SK-N-SH (cell line): ENCODE measurements around the gene MAU2. TPM values are rescaled to one million over a fixed set of nuclear protein-coding genes. Genes with fewer than 3 reads are reported as not detected.

Source experiments
- CTCF ChIA-PET: fragments of 300-600, 350-600 bp; formaldehyde crosslinking; extraction: SDS; loops from one replicate; lab custom pipeline; 2021; lab: Yijun Ruan, JAX
- POLR2A ChIA-PET: fragments of 350-600 bp; sonication (Branson Sonifier 250); formaldehyde crosslinking; extraction: SDS; loops from one replicate; lab custom pipeline; 2020; ENCODE audit warnings: antibody characterized with exemption, inconsistent platforms; lab: Yijun Ruan, JAX
- DNase-seq: peaks from one replicate; pipeline ENCODE4 v3.0.0; 2012
- H2AFZ ChIP-seq: fragments of 200-600 bp; sonication (generic); 2 replicates; pipeline ENCODE4 v1.8.1; 2016; ENCODE audit warnings: antibody characterized with exemption, mild to moderate bottlenecking, low read depth
- H3F3A ChIP-seq: fragments of 200-600 bp; sonication (generic); replicated peaks from 2 replicates; pipeline ENCODE3; 2016; ENCODE audit warnings: antibody characterized with exemption, mild to moderate bottlenecking; ENCODE audit not compliant: insufficient read depth
- H3K27ac ChIP-seq, 2 experiments: fragments of 200-500 bp in 1 of 2; fragments of 200-600 bp in 1 of 2; sonication (Bioruptor generic) in 1 of 2; sonication (generic), shearing (Covaris generic) in 1 of 2; 2 replicates each; pipeline versions ENCODE4 v1.5.1 to v1.6.1; 2014 to 2016; ENCODE audit warnings: low read depth in 2 of 2, inconsistent platforms in 1 of 2, low read length in 1 of 2, mild to moderate bottlenecking in 1 of 2, mixed read lengths in 1 of 2
- H3K27me3 ChIP-seq: fragments of 200-600 bp; sonication (generic), shearing (Covaris generic); 2 replicates; pipeline ENCODE4 v1.6.1; 2016; ENCODE audit warnings: mixed run types; ENCODE audit not compliant: insufficient read depth
- H3K36me3 ChIP-seq, 2 experiments: fragments of 200-500 bp in 1 of 2; fragments of 200-600 bp in 1 of 2; sonication (Bioruptor generic) in 1 of 2; sonication (generic) in 1 of 2; replicated peaks in 1 of 2; 2 replicates each; pipeline versions ENCODE3 to v1.5.1; 2014 to 2016; ENCODE audit warnings: low read length in 1 of 2, mild to moderate bottlenecking in 1 of 2; ENCODE audit not compliant: insufficient read depth in 2 of 2, control insufficient read depth in 1 of 2
- H3K4me1 ChIP-seq, 2 experiments: fragments of 200-500 bp in 1 of 2; fragments of 200-600 bp in 1 of 2; sonication (Bioruptor generic) in 1 of 2; sonication (generic), shearing (Covaris generic) in 1 of 2; 2 replicates each; pipeline versions ENCODE4 v1.5.1 to v1.6.1; 2014 to 2016; ENCODE audit warnings: low read depth in 1 of 2, low read length in 1 of 2, mixed run types in 1 of 2; ENCODE audit not compliant: insufficient read depth in 2 of 2, control insufficient read depth in 1 of 2
- H3K4me2 ChIP-seq: fragments of 200-600 bp; sonication (generic), shearing (Covaris generic); 2 replicates; pipeline ENCODE4 v1.6.1; 2017; ENCODE audit warnings: mixed run types
- H3K4me3 ChIP-seq, 2 experiments: fragments of 200-500 bp in 1 of 2; fragments of 200-600 bp in 1 of 2; sonication (Bioruptor generic) in 1 of 2; sonication (generic), shearing (Covaris generic) in 1 of 2; 2 replicates each; pipeline versions ENCODE4 v1.5.1 to v1.8.1; 2014 to 2016; ENCODE audit warnings: low read depth in 2 of 2, inconsistent platforms in 1 of 2, low read length in 1 of 2, mild to moderate bottlenecking in 1 of 2, mixed read lengths in 1 of 2, moderate library complexity in 1 of 2
- H3K79me2 ChIP-seq: fragments of 200-600 bp; sonication (generic); 2 replicates; pipeline ENCODE4 v1.8.1; 2017; ENCODE audit warnings: mild to moderate bottlenecking; ENCODE audit not compliant: insufficient read depth
- H3K9ac ChIP-seq: fragments of 200-600 bp; sonication (generic); 2 replicates; pipeline ENCODE4 v1.6.1; 2017; ENCODE audit warnings: mixed run types
- H3K9me2 ChIP-seq: fragments of 200-600 bp; sonication (generic); 2 replicates; pipeline ENCODE4 v1.6.1; 2017; ENCODE audit warnings: mixed run types
- H3K9me3 ChIP-seq: fragments of 200-600 bp; sonication (generic); 2 replicates; pipeline ENCODE4 v1.6.1; 2017; ENCODE audit warnings: mixed run types, mild to moderate bottlenecking, moderate library complexity
- H4K20me1 ChIP-seq: fragments of 200-600 bp; sonication (generic); 2 replicates; pipeline ENCODE4 v1.6.1; 2017; ENCODE audit warnings: mild to moderate bottlenecking, mixed run types; ENCODE audit not compliant: insufficient read depth
- CHD2 ChIP-seq: fragments of 150-350 bp; IDR thresholded peaks from 2 replicates; pipeline ENCODE4 v1.6.1; 2018; ENCODE audit warnings: low read length; ENCODE audit not compliant: partially characterized antibody
- ELF1 ChIP-seq: IDR thresholded peaks from 2 replicates; pipeline ENCODE4 v1.4.0; 2012
- FOXJ3 ChIP-seq: sonication (generic); formaldehyde crosslinking; IDR thresholded peaks from 2 replicates; pipeline ENCODE4 v1.5.1; 2020; ENCODE audit warnings: mild to moderate bottlenecking, missing genetic modification reagents
- FOXM1 ChIP-seq: IDR thresholded peaks from 2 replicates; pipeline ENCODE4 v1.4.0; 2012; ENCODE audit warnings: low read depth, mild to moderate bottlenecking
- GATA2 ChIP-seq: sonication (generic); formaldehyde crosslinking; IDR thresholded peaks from 2 replicates; pipeline ENCODE4 v1.5.0; 2020; ENCODE audit warnings: mild to moderate bottlenecking, missing genetic modification reagents
- MEF2A ChIP-seq: IDR thresholded peaks from 2 replicates; pipeline ENCODE4 v1.4.0; 2012; ENCODE audit warnings: low read depth, borderline replicate concordance
- MXI1 ChIP-seq: IDR thresholded peaks from 2 replicates; pipeline ENCODE4 v1.6.1; 2012; ENCODE audit warnings: mild to moderate bottlenecking, low read depth, low read length, improper control_type of control experiment
- NFIC ChIP-seq: IDR thresholded peaks from 2 replicates; pipeline ENCODE4 v1.4.0; 2012; ENCODE audit warnings: borderline replicate concordance
- NRF1 ChIP-seq: IDR thresholded peaks from 2 replicates; pipeline ENCODE4 v1.6.1; 2012; ENCODE audit warnings: low read depth, mild to moderate bottlenecking, low read length
- PBX3 ChIP-seq: IDR thresholded peaks from 2 replicates; pipeline ENCODE4; 2012
- POLR2AphosphoS5 ChIP-seq: IDR thresholded peaks from 2 replicates; pipeline ENCODE4 v1.6.1; 2012; ENCODE audit warnings: low read depth, low read length
- RAD21 ChIP-seq: IDR thresholded peaks from 2 replicates; pipeline ENCODE4 v1.6.1; 2012; ENCODE audit warnings: mild to moderate bottlenecking, low read length
- RCOR1 ChIP-seq: fragments of 150-350 bp; IDR thresholded peaks from 2 replicates; pipeline ENCODE4 v1.6.1; 2017; ENCODE audit warnings: antibody characterized with exemption, low read length
- RFX5 ChIP-seq: IDR thresholded peaks from 2 replicates; pipeline ENCODE4 v1.6.1; 2012; ENCODE audit warnings: mild to moderate bottlenecking, improper control_type of control experiment, low read length
- SIN3A ChIP-seq: IDR thresholded peaks from 2 replicates; pipeline ENCODE4 v1.6.1; 2012; ENCODE audit warnings: low read depth, mild to moderate bottlenecking, low read length, moderate library complexity, borderline replicate concordance
- TEAD4 ChIP-seq: IDR thresholded peaks from 2 replicates; pipeline ENCODE4 v1.4.0; 2012; ENCODE audit warnings: mild to moderate bottlenecking, borderline replicate concordance; ENCODE audit not compliant: insufficient read depth
- USF1 ChIP-seq: IDR thresholded peaks from 2 replicates; pipeline ENCODE4 v1.4.0; 2012; ENCODE audit warnings: low read depth, borderline replicate concordance
- WGBS: methylation state at CpG from one replicate; pipeline ENCODE4 v1.1.6; 2017; ENCODE audit warnings: low lambda C conversion rate; 5-methylcytosine and 5-hydroxymethylcytosine counted together
- polyA plus RNA-seq, 3 experiments: library from polyadenylated mRNA; depleted of rRNA; stranded (reverse); fragments of >200 nt; gene quantifications; 2 replicates each; pipeline ENCODE4 v1.2.3, GENCODE V29; 2012

MAU2 gene
- polyA plus RNA-seq, 1 of the 3 experiments (the other 2 are of a cell fraction), result 17.6 TPM

GRCh38 chr19:19384486-19384885, 63.9 kb downstream of the MAU2 start:
- Histone ChIP-seq H2AFZ (peak overlapping the region; percentile 86; the same call in 1 of the 2 replicates), H3K4me2 (peak overlapping the region; percentile 82), H3K36me3 (no peaks in the 10 kb centered on the region), H3K4me3 (peak overlapping the region; percentile 49 to 59; a peak in 3 of 4 replicates), H3K27me3 (no peaks in the 10 kb centered on the region), H3K9me3 (no peaks in the 10 kb centered on the region), H3K27ac (no peak overlapping the region), H3K9ac (peak overlapping the region; percentile 72; the same call in 1 of the 2 replicates), H3F3A (peaks cover 5% of the 10 kb centered on the region), H3K4me1 (peaks cover 0 to 15% of the 10 kb centered on the region in 2 experiments; a peak in 1 of 4 replicates), H4K20me1 (no peaks in the 10 kb centered on the region), H3K79me2 (peaks cover 35% of the 10 kb centered on the region), H3K9me2 (no peaks in the 10 kb centered on the region)
- ChIA-PET CTCF (interaction anchor here (0.7 to 1.3 kb wide), 2 partner anchors 104 to 106 kb away, joined by 3 to 4 read pairs; no protein-coding TSS in a partner anchor), POLR2A (interaction anchor here (0.7 to 0.9 kb wide), 2 partner anchors 18 to 132 kb away, joined by 3 read pairs; partner anchors contain the start of gene NDUFA13)
- no peak for TF ChIP-seq FOXM1
- no peak for TF ChIP-seq NRF1
- TF ChIP-seq RCOR1, result no peak
- TF ChIP-seq POLR2AphosphoS5, result no peak
- TF ChIP-seq USF1, result no peak
- no peak for TF ChIP-seq FOXJ3 (CRISPR knock-in tag)
- TF ChIP-seq NFIC, result no peak
- TF ChIP-seq MXI1, result no peak
- no peak for TF ChIP-seq CHD2
- TF ChIP-seq RAD21, result no peak
- TF ChIP-seq TEAD4, result no peak
- no peak for TF ChIP-seq RFX5
- no peak for TF ChIP-seq PBX3
- no peak for TF ChIP-seq ELF1
- TF ChIP-seq GATA2, result no peak
- TF ChIP-seq SIN3A, result no peak
- no peak for TF ChIP-seq MEF2A
- WGBS, result 94% methylated on average over 13 of the region's 13 CpGs
- no peak for DNase-seq
